Ascending aorta (tissue), 2 donors: Measurements from ENCODE around the gene MAPK1. TPM values are rescaled to one million over a fixed set of nuclear protein-coding genes. Genes with fewer than 3 reads are reported as not detected.

Experiments used
- DNase-seq, 2 donors: peaks; one replicate each; pipeline ENCODE4 v3.0.0-alpha.2; 2019; ENCODE audit warnings: low spot score in 2 of 2
- H3K27ac ChIP-seq, 2 donors: fragments of 200-600 bp; sonication (generic); one replicate each; pipeline ENCODE4 v1.5.1; 2016 to 2017; ENCODE audit warnings: mild to moderate bottlenecking in 1 of 2
- H3K27me3 ChIP-seq: fragments of 200-600 bp; sonication (generic); one replicate; pipeline ENCODE4 v1.5.1; 2017
- H3K36me3 ChIP-seq, 2 donors: fragments of 200-600 bp; sonication (generic); one replicate each; pipeline ENCODE4 v1.5.1; 2016
- H3K4me1 ChIP-seq, 2 donors: fragments of 200-600 bp; sonication (generic); one replicate each; pipeline ENCODE4 v1.5.1; 2016 to 2017; ENCODE audit warnings: mild to moderate bottlenecking in 1 of 2
- H3K4me3 ChIP-seq, 2 donors: fragments of 200-600 bp; sonication (generic); one replicate each; pipeline ENCODE4 v1.5.1; 2016 to 2017; ENCODE audit warnings: mild to moderate bottlenecking in 1 of 2
- H3K9me3 ChIP-seq, 2 donors: fragments of 200-600 bp; sonication (generic); one replicate each; pipeline ENCODE4 v1.5.1; 2016
- CTCF ChIP-seq, 3 experiments: fragments of 200-600 bp in 2 of 3; fragments of 450-650 bp in 1 of 3; sonication (generic) in 2 of 3; IDR thresholded peaks; one replicate each; pipeline ENCODE4 v1.5.1; 2016 to 2019; ENCODE audit warnings: antibody characterized with exemption in 3 of 3, mild to moderate bottlenecking in 1 of 3, moderate library complexity in 1 of 3
- intact Hi-C: fragments of 100-400 bp; cut with DNase I; formaldehyde crosslinking; loops from one replicate; pipeline ENCODE4 v1.15.1; 2023
- total RNA-seq: library from RNA; depleted of rRNA; stranded (reverse); fragments of >200 nt; gene quantifications from one replicate; pipeline ENCODE4 v1.1.0, GENCODE V29; 2016

MAPK1 gene
- total RNA-seq, 1 donor from 2014 or later: 43.3 TPM

DNA sequence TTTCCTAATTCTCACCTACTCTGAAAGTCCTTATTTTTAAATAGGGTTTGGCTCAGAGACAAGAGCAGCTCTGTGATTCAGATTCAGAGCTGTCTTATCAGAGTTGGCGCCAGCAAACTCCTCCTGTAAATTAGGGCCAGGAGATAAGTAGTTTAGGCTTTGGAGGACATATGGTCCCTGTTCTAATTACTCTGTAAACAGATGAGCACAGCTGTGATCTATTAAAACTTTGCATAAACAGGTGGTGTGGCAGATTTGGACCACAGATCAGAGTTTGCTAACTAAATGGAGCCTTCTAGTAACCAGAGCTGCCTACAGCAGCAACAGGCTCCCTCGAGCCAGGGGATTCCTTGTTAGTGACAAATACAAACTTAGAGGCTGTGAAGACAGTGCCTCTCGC lies 159.8 kb downstream of the MAPK1 start:
- Histone ChIP-seq H3K27ac (no peak overlapping the region), H3K4me3 (no peak overlapping the region), H3K36me3 (peaks cover 4 to 7% of the 10 kb centered on the region in 2 donors), H3K4me1 (no peaks in the 10 kb centered on the region), H3K9me3 (no peaks in the 10 kb centered on the region), H3K27me3 (no peaks in the 10 kb centered on the region)
- intact Hi-C loops: no loop called here
- TF ChIP-seq CTCF (IDR thresholded peaks at IDR 0.05): no peak
- DNase-seq: no peak

Other genes starting within 250 kb of the MAPK1 start
- gene YDJC, start 237.6 kb downstream of the MAPK1 start, total RNA-seq: 80.8 TPM
- gene CCDC116, start 234.9 kb downstream of the MAPK1 start, total RNA-seq: not detected
- gene SDF2L1, start 225.3 kb downstream of the MAPK1 start, total RNA-seq: 37.4 TPM
- 36.3 TPM for gene PPIL2, start 201.6 kb downstream of the MAPK1 start, total RNA-seq
- 1.1 TPM for gene YPEL1, start 131.9 kb downstream of the MAPK1 start, total RNA-seq
- 76.0 TPM for gene PPM1F, start 85.2 kb upstream of the MAPK1 start, total RNA-seq
- gene TOP3B, start 115.1 kb upstream of the MAPK1 start, total RNA-seq: 26.4 TPM